ENCODE data around the gene IWS1. TPM values are rescaled to one million over a fixed set of nuclear protein-coding genes. Genes with fewer than 3 reads are reported as not detected.
A peak's percentile ranks its signal among the peaks of the same experiment; 100 is the strongest.
"Not testable (repeated sequence)": the region's sequence is repeated elsewhere in the genome, so short reads cannot be mapped to it uniquely, and the experiment has no call there.

Gene IWS1
- total RNA-seq, 1 donor from 2014 or later, result 54.7 TPM

DNA sequence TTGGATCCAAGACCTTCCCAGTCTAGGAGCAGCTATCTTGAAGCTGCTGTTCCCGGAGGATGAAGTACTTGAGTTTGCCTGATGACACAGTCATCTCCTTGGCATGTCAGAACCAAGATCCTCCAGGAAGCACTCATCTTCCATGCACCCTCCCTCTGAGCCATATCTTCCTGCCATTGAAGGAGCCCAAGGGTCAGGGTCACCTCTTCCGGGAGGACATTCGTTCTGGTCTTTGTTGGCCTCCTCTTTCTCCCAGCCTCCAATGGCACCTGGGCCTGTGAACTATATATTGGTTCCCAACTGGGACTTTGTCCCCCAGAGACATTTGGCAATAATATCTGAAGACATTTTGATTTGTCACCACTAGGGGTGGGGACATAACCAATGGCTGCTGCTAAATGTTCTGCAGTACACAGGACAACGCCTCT lies 4.9 kb upstream of the IWS1 start:
- H3K4me1 Mint-ChIP-seq (ENCODE audit: low read depth), result peaks cover 9% of the 10 kb centered on the region
- intact Hi-C loops (cut with micrococcal nuclease), result no loop called here
- H3K27ac Mint-ChIP-seq, result no peak overlapping the region
- no peak for DNase-seq (ENCODE audit: low spot score)
- H3K27me3 Mint-ChIP-seq (ENCODE audit: low read depth), result peaks cover 9% of the 10 kb centered on the region
- no peaks in the 10 kb centered on the region for H3K36me3 Mint-ChIP-seq (ENCODE audit: low read depth)
- H3K9me3 Mint-ChIP-seq, result no peaks in the 10 kb centered on the region
- no peak overlapping the region for H3K4me3 Mint-ChIP-seq (ENCODE audit: low read depth)

DNA sequence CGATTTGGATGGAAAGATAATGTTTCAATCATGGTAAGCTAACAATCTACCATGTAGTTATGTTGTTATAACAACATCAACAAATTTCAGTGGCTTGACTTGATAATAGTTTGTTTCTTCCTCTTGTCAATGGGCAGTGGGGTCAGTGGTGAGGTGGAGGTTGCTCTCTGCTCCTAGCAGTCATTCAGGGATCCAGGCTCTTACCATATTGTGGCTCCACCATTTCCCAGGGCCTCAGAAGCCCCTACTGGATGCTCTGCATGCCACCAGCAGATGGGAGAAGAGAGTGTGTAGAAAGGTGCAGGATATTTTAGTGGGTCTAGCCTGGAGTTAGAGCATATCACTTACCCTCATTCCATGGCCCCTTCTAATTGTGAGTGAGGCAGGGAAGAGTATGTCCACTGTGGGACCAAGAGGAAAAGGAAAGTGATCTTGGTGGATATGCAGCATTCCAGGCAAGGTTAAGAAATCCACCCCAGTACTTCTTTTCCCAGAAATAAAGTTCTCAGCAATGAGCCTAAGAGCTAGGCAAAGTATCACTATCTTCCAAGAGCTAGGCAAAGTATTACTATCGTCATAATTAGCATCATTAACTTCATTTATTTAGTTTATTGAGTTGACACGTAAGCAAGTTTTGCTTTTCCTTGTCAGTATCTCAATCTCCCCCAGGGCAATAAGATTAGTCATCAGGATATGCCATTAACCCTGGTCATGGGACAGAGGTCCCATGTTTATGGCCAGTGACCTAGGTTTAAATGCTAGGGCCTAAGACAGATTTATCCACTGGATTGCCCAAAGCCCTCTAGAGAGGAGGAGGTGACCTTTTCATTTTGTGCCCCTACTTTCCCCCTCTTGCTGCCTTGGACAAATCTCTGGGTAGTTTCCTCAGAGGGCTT lies 4.2 kb upstream of the IWS1 start:
- H3K4me3 Mint-ChIP-seq (ENCODE audit: low read depth), result no peak overlapping the region
- H3K4me1 Mint-ChIP-seq (ENCODE audit: low read depth), result peaks cover 9% of the 10 kb centered on the region
- peaks cover 9% of the 10 kb centered on the region for H3K27me3 Mint-ChIP-seq (ENCODE audit: low read depth)
- intact Hi-C loops (cut with micrococcal nuclease), result no loop called here
- peaks cover under 1% of the 10 kb centered on the region for H3K36me3 Mint-ChIP-seq (ENCODE audit: low read depth)
- H3K9me3 Mint-ChIP-seq, result no peaks in the 10 kb centered on the region
- DNase-seq (ENCODE audit: low spot score), result no peak
- H3K27ac Mint-ChIP-seq, result no peak overlapping the region

DNA sequence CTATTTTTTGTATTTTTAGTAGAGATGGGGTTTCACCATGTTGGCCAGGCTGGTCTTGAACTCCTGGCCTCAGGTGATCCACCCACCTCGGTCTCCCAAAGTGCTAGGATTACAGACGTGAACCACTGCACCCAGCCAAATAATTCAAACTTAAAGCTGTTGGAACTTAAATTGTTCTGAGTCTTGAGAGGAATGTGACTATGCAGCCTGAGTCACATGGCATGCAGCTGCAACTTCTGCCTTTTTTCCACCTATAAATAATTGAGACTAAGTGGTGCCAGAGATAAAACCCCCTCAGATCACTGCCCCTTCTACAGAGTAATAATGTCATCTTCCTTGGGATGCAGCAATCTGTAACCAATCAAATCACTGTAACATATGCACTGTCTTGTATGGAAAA lies 3.1 kb upstream of the IWS1 start:
- not testable (repeated sequence) for DNase-seq (ENCODE audit: low spot score); H3K4me1 Mint-ChIP-seq (ENCODE audit: low read depth); H3K27ac Mint-ChIP-seq; H3K9me3 Mint-ChIP-seq; H3K27me3 Mint-ChIP-seq (ENCODE audit: low read depth); H3K36me3 Mint-ChIP-seq (ENCODE audit: low read depth); H3K4me3 Mint-ChIP-seq (ENCODE audit: low read depth)
- intact Hi-C loops (cut with micrococcal nuclease), result loop anchor here (5.0 to 10.0 kb wide), 5 partner anchors 117 to 498 kb away; partner anchors contain the start of genes GPR17, POLR2D, SAP130 and SFT2D3

DNA sequence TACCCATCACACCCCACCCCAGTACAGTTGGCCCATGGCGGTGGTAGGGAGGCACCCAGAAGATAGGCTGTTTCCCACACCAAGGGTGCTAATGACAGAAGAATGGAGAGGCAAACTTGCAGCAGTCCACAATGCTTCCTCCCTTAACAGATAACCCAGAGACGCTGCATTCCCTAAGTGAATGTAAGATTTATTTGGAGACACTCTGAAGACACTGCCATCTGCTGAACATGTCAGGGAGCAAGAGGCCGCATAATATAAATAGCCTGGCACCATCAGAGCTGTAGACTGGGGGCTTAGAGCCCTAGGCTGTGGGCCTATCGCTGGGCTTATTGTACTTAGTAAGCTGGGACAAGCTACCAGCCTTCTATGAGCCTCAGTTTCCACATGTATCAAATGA lies 2.2 kb upstream of the IWS1 start:
- no peak overlapping the region for H3K27ac Mint-ChIP-seq
- intact Hi-C loops (cut with micrococcal nuclease), result loop anchor here (5.0 to 10.0 kb wide), 5 partner anchors 116 to 499 kb away; partner anchors contain the start of genes GPR17, POLR2D, SAP130 and SFT2D3
- H3K27me3 Mint-ChIP-seq (ENCODE audit: low read depth), result peaks cover 4% of the 10 kb centered on the region
- peaks cover 10% of the 10 kb centered on the region for H3K36me3 Mint-ChIP-seq (ENCODE audit: low read depth)
- no peak for DNase-seq (ENCODE audit: low spot score)
- H3K4me3 Mint-ChIP-seq (ENCODE audit: low read depth), result no peak overlapping the region
- H3K9me3 Mint-ChIP-seq, result no peaks in the 10 kb centered on the region
- peaks cover 15% of the 10 kb centered on the region for H3K4me1 Mint-ChIP-seq (ENCODE audit: low read depth)

DNA sequence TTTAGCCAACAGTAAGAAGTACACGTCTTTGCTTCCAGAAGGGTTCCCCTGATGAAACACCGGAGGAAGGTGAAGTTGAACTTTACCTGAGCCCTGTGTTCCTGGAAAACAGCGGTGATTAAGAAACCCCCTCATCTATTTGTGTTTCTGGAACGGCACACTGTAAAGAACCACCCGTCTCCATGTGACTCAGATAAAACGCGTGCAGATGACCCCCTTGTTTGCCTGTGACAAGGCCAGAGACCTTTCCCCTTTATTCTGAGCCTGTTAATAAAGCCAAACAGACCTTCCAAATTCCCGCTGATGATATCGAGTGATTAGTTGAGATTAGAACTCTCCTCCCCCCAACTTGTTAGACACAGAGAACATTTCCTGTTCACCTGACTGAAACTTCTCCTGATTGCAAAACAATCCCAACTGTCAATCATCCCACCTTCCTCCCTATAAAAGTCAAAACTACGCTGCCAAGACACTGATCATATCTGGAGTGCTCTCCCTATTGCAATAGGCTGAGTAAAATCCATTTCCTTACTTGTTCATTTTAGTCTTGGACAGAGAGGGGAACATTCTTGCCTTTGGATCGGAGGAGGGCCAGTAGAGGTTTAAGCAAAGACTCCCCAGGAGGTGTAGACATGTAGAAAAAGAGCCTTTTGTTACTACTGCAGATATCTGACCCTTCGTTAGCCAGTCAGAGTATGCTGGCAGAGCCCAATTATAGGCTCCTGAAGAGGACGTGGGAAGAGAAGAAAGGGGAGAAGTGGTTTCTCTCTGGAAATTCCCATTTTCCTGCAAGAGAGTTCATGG lies 914 bp upstream of the IWS1 start:
- Mint-ChIP-seq H3K9me3 (no peaks in the 10 kb centered on the region), H3K36me3 (ENCODE audit: low read depth) (peaks cover 18% of the 10 kb centered on the region), H3K27me3 (ENCODE audit: low read depth) (peaks cover 2% of the 10 kb centered on the region), H3K27ac (peak overlapping the region; percentile 89), H3K4me3 (ENCODE audit: low read depth) (peak overlapping the region; percentile 93), H3K4me1 (ENCODE audit: low read depth) (peaks cover 21% of the 10 kb centered on the region)
- intact Hi-C loops (cut with micrococcal nuclease), result loop anchor here (5.0 to 10.0 kb wide), 5 partner anchors 115 to 500 kb away; partner anchors contain the start of genes GPR17, POLR2D, SAP130 and SFT2D3
- no peak for DNase-seq (ENCODE audit: low spot score)

DNA sequence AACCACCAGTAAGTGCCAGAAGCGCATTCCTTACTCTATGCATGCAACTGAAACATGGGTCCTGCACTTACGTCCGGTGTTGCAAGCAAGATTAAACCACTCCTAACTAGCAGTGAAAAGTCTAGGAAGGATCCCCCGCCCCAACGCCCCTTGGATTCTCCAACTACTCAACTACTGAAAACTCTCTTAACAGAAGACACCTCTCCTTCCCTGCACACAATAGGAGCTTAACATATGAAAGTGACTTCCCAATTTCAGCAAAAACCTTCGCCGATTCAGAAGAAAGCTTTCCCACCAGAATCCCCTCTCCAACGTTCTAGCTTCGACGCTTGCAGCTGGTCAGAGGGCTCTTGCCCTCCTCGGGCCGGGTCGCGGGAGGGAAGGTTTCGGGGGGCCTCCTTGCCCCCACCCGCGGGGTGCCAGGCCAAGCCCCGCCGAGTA lies 578 bp downstream of the IWS1 start:
- H3K4me3 Mint-ChIP-seq (ENCODE audit: low read depth), result peak overlapping the region; percentile 93
- peaks cover 22% of the 10 kb centered on the region for H3K4me1 Mint-ChIP-seq (ENCODE audit: low read depth)
- H3K27me3 Mint-ChIP-seq (ENCODE audit: low read depth), result peaks cover 2% of the 10 kb centered on the region
- H3K9me3 Mint-ChIP-seq, result no peaks in the 10 kb centered on the region
- intact Hi-C loops (cut with micrococcal nuclease), result loop anchor here (1.0 to 10.0 kb wide), 8 partner anchors 38 to 566 kb away; partner anchors contain the start of genes GPR17, POLR2D, SAP130 and SFT2D3
- DNase-seq (ENCODE audit: low spot score), result no peak
- H3K36me3 Mint-ChIP-seq (ENCODE audit: low read depth), result peaks cover 28% of the 10 kb centered on the region
- H3K27ac Mint-ChIP-seq, result peak overlapping the region; percentile 89

DNA sequence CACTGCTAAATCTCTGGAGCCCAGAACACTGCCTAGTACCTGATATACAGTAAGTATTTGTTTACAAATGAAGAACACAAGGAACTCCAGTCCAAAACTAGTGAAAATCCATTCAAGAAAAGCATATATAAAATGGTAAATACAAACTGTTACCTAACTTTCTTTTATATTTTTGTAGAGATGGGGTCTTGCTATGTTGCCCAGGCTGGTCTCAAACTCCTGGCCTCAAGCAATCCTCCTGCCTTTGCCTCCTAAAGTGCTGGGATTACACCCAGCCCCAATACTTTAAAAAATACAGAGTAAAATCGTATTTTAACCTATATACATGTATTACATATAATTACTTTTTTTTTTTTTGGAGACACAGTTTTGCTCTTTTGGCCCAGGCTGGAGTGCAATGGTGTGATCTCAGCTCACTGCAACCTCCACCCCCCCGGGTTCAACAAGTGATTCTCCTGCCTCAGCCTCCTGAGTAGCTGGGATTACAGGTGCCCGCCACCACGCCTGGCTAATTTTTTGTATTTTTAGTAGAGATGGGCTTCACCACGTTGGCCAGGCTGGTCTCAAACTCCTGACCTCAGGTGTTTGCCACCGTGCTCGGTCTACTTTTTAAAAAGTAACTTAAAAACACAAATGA lies 2.0 kb downstream of the IWS1 start:
- H3K9me3 Mint-ChIP-seq; DNase-seq (ENCODE audit: low spot score); H3K27me3 Mint-ChIP-seq (ENCODE audit: low read depth); H3K27ac Mint-ChIP-seq; H3K4me3 Mint-ChIP-seq (ENCODE audit: low read depth): not testable (repeated sequence)
- intact Hi-C loops (cut with micrococcal nuclease), result loop anchor here (10.0 kb wide), 1 partner anchor 330 kb away; the partner anchor contains the start of gene POLR2D
- peaks cover 28% of the 10 kb centered on the region for H3K4me1 Mint-ChIP-seq (ENCODE audit: low read depth)
- peaks cover 41% of the 10 kb centered on the region for H3K36me3 Mint-ChIP-seq (ENCODE audit: low read depth)

DNA sequence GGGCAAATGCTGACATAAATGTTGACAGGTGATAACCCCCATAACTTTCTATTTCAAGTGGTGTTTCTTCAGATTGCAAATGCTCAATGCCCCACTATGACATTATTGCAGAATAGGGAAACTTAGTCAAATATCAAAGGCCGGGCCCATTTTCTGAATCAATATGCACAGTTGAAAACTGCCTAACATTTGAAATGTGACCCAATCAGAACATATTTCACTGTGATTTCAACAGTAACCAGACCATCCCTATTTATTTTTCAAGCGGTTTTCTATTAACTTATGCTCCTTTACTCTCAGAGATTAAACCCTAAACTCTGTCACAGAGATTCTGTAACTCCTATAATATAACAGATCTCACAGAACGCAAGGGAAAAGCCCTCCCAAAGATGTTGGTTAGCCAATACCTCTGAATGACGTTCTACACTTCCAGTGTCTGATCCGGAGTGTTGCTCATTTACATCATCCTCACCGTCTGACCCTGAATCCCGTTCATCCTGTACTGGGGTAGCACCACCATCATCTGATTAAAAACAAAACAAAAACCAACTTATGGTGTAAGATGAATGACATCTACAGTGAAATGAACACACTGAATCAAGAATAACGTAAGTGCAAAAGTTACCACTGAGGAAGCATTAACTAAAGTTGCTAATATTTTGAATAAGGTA lies 2.9 kb downstream of the IWS1 start:
- Mint-ChIP-seq H3K27me3 (ENCODE audit: low read depth) (no peaks in the 10 kb centered on the region), H3K4me1 (ENCODE audit: low read depth) (peaks cover 28% of the 10 kb centered on the region), H3K9me3 (no peaks in the 10 kb centered on the region), H3K27ac (no peak overlapping the region), H3K36me3 (ENCODE audit: low read depth) (peaks cover 41% of the 10 kb centered on the region), H3K4me3 (ENCODE audit: low read depth) (peak overlapping the region; percentile 7)
- intact Hi-C loops (cut with micrococcal nuclease), result loop anchor here (10.0 kb wide), 1 partner anchor 331 kb away; the partner anchor contains the start of gene POLR2D
- no peak for DNase-seq (ENCODE audit: low spot score)

DNA sequence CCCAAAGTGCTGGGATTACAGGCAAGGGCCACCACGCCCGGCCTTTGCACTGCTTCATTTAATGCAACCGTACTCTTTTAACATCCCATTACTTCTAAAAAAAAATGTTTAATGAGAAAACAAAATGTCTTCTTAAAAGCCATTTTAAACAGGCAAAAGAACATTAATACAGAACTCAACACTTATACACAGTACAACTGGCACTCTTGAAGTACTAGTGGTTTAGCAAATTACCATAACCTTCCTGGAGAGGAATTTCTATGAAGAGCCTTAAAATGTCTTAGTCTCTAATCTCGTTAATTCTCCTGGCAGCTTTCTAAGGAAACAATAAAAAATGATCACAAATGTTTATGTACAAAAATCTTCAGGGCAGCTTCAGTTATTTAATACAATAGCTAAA lies 5.9 kb downstream of the IWS1 start:
- Mint-ChIP-seq H3K4me3 (ENCODE audit: low read depth) (no peak overlapping the region), H3K4me1 (ENCODE audit: low read depth) (peaks cover 32% of the 10 kb centered on the region), H3K27me3 (ENCODE audit: low read depth) (no peaks in the 10 kb centered on the region), H3K27ac (peak overlapping the region; percentile 2), H3K9me3 (no peaks in the 10 kb centered on the region), H3K36me3 (ENCODE audit: low read depth) (peaks cover 64% of the 10 kb centered on the region)
- intact Hi-C loops (cut with micrococcal nuclease), result loop anchor here (10.0 kb wide), 1 partner anchor 334 kb away; the partner anchor contains the start of gene POLR2D
- no peak for DNase-seq (ENCODE audit: low spot score)

DNA sequence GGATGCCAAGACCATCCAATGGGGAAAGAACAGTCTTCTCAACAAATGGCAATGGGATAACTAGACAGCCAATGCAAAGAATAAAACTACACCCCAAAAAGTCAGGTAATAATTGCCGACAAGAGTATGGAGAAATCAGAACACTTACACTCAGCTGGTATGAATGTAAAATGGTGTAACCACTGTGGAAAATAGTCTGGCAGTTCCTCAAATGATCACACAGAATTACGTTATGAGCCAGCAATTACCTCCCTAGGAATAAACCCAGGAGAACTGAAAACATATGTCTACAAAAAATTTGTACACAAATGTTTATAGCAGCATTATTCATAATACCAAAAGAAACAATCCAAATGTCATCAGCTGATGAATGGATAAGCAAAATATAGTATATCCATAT lies 8.8 kb downstream of the IWS1 start:
- Mint-ChIP-seq H3K4me1 (ENCODE audit: low read depth) (peaks cover 33% of the 10 kb centered on the region), H3K27ac (no peak overlapping the region), H3K4me3 (ENCODE audit: low read depth) (no peak overlapping the region), H3K36me3 (ENCODE audit: low read depth) (peaks cover 70% of the 10 kb centered on the region), H3K9me3 (no peaks in the 10 kb centered on the region), H3K27me3 (ENCODE audit: low read depth) (no peaks in the 10 kb centered on the region)
- intact Hi-C loops (cut with micrococcal nuclease), result no loop called here
- no peak for DNase-seq (ENCODE audit: low spot score)

DNA sequence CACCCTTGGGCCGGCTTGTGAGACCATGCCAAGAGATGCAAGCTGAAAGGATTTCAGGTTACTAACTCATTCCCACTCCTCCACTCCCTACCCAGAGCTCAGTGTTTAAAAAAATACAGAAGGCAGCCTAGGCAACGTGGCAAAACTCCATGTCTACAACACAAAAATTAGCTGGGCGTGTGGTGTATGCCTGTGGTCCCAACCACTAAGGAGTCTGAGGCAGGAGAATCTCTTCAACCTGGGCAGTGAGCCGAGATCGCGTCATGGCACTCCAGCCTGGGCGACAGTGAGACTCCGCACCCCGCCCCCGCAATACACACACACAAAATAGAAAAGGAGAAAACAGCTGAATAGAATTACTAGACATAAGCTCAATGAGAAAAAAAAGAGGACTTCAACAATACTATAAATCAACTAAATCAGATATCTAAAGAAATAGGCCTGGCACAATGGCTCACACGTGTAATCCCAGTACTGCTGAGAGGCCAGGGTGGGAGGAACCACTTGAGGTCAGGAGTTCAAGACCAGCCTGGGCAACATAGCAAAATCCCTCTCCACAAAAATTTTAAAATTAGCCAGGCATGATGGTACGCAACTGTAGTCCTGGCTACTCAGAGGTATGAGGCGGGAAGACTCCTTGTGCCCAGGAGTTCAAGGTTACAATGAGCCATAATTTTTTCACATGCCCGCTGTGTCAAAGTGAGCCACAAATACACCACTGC lies 10.1 kb downstream of the IWS1 start:
- H3K4me3 Mint-ChIP-seq (ENCODE audit: low read depth), result no peak overlapping the region
- DNase-seq (ENCODE audit: low spot score), result no peak
- no peaks in the 10 kb centered on the region for H3K27me3 Mint-ChIP-seq (ENCODE audit: low read depth)
- no peaks in the 10 kb centered on the region for H3K9me3 Mint-ChIP-seq
- peak overlapping the region; percentile 31 for H3K27ac Mint-ChIP-seq
- H3K36me3 Mint-ChIP-seq (ENCODE audit: low read depth), result peaks cover 67% of the 10 kb centered on the region
- H3K4me1 Mint-ChIP-seq (ENCODE audit: low read depth), result peaks cover 33% of the 10 kb centered on the region
- intact Hi-C loops (cut with micrococcal nuclease), result no loop called here

Measured in activated T-helper 2 cell treated with anti-CD3 and anti-CD28 coated beads, Interferon-gamma antibody, Interleukin-2, Interleukin-4, amounts not matched to agents 10 μg/mL and 5 μg/mL and 100 μg/mL, durations not matched to agents 14 hours and 24 hours and 36 hours (primary cell).